Pancreas (tissue), 10 donors: Measurements from ENCODE around the gene FN1. TPM values are rescaled to one million over a fixed set of nuclear protein-coding genes. Genes with fewer than 3 reads are reported as not detected.

Source experiments
- ATAC-seq, 4 donors: fragments of 200-7000 bp; cut with Tn5 transposase; one replicate each; pipeline versions ENCODE4 v1.8.0 to v1.9.1; 2020; ENCODE audit warnings: mild to moderate bottlenecking in 4 of 4, moderate library complexity in 4 of 4
- DNase-seq, 6 donors: peaks; one replicate each; pipeline ENCODE4 v3.0.0-alpha.2; 2020
- FAIRE-seq: peaks from 2 replicates; lab custom pipeline; 2012; peaks lifted over from hg19 to GRCh38; lab: Jason Lieb, UNC
- H3K27ac ChIP-seq, 4 donors: fragments of 200-600 bp; sonication (generic); 1 replicate in 3 of 4; 2 replicates in 1 of 4; pipeline versions ENCODE4 v1.5.0 to v1.8.0; 2020
- H3K27me3 ChIP-seq, 4 donors: fragments of 200-600 bp; one replicate each; pipeline ENCODE4 v1.8.0; 2021
- H3K36me3 ChIP-seq, 3 donors: fragments of 200-600 bp; sonication (generic) in 1 of 3; one replicate each; pipeline versions ENCODE4 v1.5.0 to v1.8.0; 2020 to 2021
- H3K4me1 ChIP-seq, 3 donors: fragments of 200-600 bp; one replicate each; pipeline ENCODE4 v1.8.0; 2021
- H3K4me3 ChIP-seq, 4 donors: fragments of 200-600 bp; sonication (generic) in 2 of 4; one replicate each; pipeline versions ENCODE4 v1.5.0 to v1.8.0; 2020 to 2021
- H3K9me3 ChIP-seq, 4 donors: fragments of 200-600 bp; one replicate each; pipeline ENCODE4 v1.8.0; 2021
- CTCF ChIP-seq, 4 donors: fragments of 200-600 bp; sonication (generic) in 3 of 4; IDR thresholded peaks; one replicate each; pipeline versions ENCODE4 v1.5.0 to v1.8.0; 2021; ENCODE audit warnings: antibody characterized with exemption in 4 of 4
- WGBS, 2 donors: extraction: QIAGEN DNeasy Blood & Tissue Kit; methylation state at CpG; one replicate each; pipeline ENCODE4 v1.1.7; 2013; 5-methylcytosine and 5-hydroxymethylcytosine counted together
- intact Hi-C, 3 donors: fragments of 100-400 bp; cut with DNase I; formaldehyde crosslinking; loops; one replicate each; pipeline versions ENCODE4 v1.11.1 to v1.14.2; 2022
- polyA plus RNA-seq, 2 donors: library from polyadenylated mRNA; stranded (reverse); fragments of 200-250 nt; gene quantifications; one replicate each; pipeline ENCODE4 v1.2.3, GENCODE V29; 2013
- total RNA-seq, 6 donors: library from RNA; stranded (reverse); fragmentation: NEBNext Ultra II Directional in 4 of 6; extraction: Animal tissue kit (Norgen Biotek cat#: 25700) in 4 of 6; gene quantifications; one replicate each; pipeline versions ENCODE4 v1.2.1 to v1.2.4, GENCODE V29; 2021 to 2023
- donor health status: healthy with polysubstance abuse.
- donor health status: DM: no; HTN: no; CAD: no; lungs with moderate emphysema.
- donor health status: DM: no; HTN: no; CAD: no.
- donor health status: control.
- donor health status: control.
- donor health status: Bipolar disorder and iron deficiency.
- donor health status: DM: yes; HTN: yes; CAD: no.
- donor health status: DM: no; HTN: no; CAD: no.
- donor health status: DM: no; HTN: no; CAD: no.
- donor health status: DM: yes; HTN: yes; CAD: no.

Gene FN1
- total and polyA plus RNA-seq, 8 donors: 8.9 to 432 (median 18.6) TPM

- no peaks in the 10 kb centered on the region for H3K4me1 ChIP-seq
- peaks cover 3 to 43% (median 5%) of the 10 kb centered on the region in 3 donors for H3K36me3 ChIP-seq
- no peaks in the 10 kb centered on the region for H3K9me3 ChIP-seq
- 93 to 94% methylated on average over 5 of the region's 5 CpGs for WGBS, 2 donors
- no peak overlapping the region for H3K27ac ChIP-seq
- H3K27me3 ChIP-seq: no peaks in the 10 kb centered on the region
- no peak overlapping the region for H3K4me3 ChIP-seq
- ATAC-seq: no peak
- FAIRE-seq: peak; percentile 67
- intact Hi-C loops: no loop called here
- TF ChIP-seq CTCF (IDR thresholded peaks at IDR 0.05): no peak
- DNase-seq: no peak
Observed at GRCh38 chr2:215332872-215333595, 102.8 kb downstream of the FN1 start.

GRCh38 chr2:215328066-215328465 is 107.8 kb downstream of the FN1 start:
- Histone ChIP-seq H3K9me3 (no peaks in the 10 kb centered on the region), H3K4me3 (no peak overlapping the region), H3K27ac (no peak overlapping the region), H3K27me3 (no peaks in the 10 kb centered on the region), H3K4me1 (no peaks in the 10 kb centered on the region), H3K36me3 (peaks cover 2 to 28% (median 9%) of the 10 kb centered on the region in 3 donors)
- WGBS, 2 donors: 92 to 95% methylated on average over 5 of the region's 5 CpGs
- no peak for FAIRE-seq
- no peak for DNase-seq
- intact Hi-C loops: no loop called here
- TF ChIP-seq CTCF (IDR thresholded peaks at IDR 0.05): no peak
- no peak for ATAC-seq

GRCh38 chr2:215324811-215325210 is 111.1 kb downstream of the FN1 start:
- Histone ChIP-seq H3K4me1 (no peaks in the 10 kb centered on the region), H3K27me3 (no peaks in the 10 kb centered on the region), H3K36me3 (peaks cover 2 to 33% (median 9%) of the 10 kb centered on the region in 3 donors), H3K4me3 (no peak overlapping the region), H3K27ac (no peak overlapping the region), H3K9me3 (no peaks in the 10 kb centered on the region)
- intact Hi-C loops: no loop called here
- DNase-seq (no peak), ATAC-seq (no peak), FAIRE-seq (no peak)
- WGBS, 2 donors: 79 to 80% methylated on average over 6 of the region's 6 CpGs
- no peak for TF ChIP-seq CTCF (IDR thresholded peaks at IDR 0.05)

GRCh38 chr2:215320679-215321078 is 115.2 kb downstream of the FN1 start:
- H3K27ac ChIP-seq: no peak overlapping the region
- intact Hi-C loops: no loop called here
- no peak overlapping the region for H3K4me3 ChIP-seq
- no peaks in the 10 kb centered on the region for H3K9me3 ChIP-seq
- 90 to 91% methylated on average over 7 of the region's 7 CpGs for WGBS, 2 donors
- TF ChIP-seq CTCF (IDR thresholded peaks at IDR 0.05): no peak
- no peak for DNase-seq
- no peak for ATAC-seq
- no peaks in the 10 kb centered on the region for H3K4me1 ChIP-seq
- no peak for FAIRE-seq
- H3K27me3 ChIP-seq: no peaks in the 10 kb centered on the region
- peaks cover 0 to 24% (median 0%) of the 10 kb centered on the region in 3 donors for H3K36me3 ChIP-seq

- intact Hi-C loops: no loop called here
- no peak for TF ChIP-seq CTCF (IDR thresholded peaks at IDR 0.05)
- Histone ChIP-seq H3K27me3 (no peaks in the 10 kb centered on the region), H3K36me3 (peaks cover 0 to 23% (median 0%) of the 10 kb centered on the region in 3 donors), H3K4me3 (no peak overlapping the region), H3K4me1 (no peaks in the 10 kb centered on the region), H3K9me3 (no peaks in the 10 kb centered on the region), H3K27ac (no peak overlapping the region)
- FAIRE-seq: no peak
- DNase-seq: no peak
- no peak for ATAC-seq
- WGBS, 2 donors: 88 to 89% methylated on average over 3 of the region's 3 CpGs
Observed at GRCh38 chr2:215320102-215320501, 115.8 kb downstream of the FN1 start.
